ENCODE results near the gene CSRP1. TPM values are rescaled to one million over a fixed set of nuclear protein-coding genes. Genes with fewer than 3 reads are reported as not detected.
"Not testable (repeated sequence)": the region's sequence is repeated elsewhere in the genome, so short reads cannot be mapped to it uniquely, and the experiment has no call there.

Gene CSRP1
- total and polyA plus RNA-seq, 3 experiments from 2014 or later: 65.0 to 67.6 (median 66.9) TPM

DNA sequence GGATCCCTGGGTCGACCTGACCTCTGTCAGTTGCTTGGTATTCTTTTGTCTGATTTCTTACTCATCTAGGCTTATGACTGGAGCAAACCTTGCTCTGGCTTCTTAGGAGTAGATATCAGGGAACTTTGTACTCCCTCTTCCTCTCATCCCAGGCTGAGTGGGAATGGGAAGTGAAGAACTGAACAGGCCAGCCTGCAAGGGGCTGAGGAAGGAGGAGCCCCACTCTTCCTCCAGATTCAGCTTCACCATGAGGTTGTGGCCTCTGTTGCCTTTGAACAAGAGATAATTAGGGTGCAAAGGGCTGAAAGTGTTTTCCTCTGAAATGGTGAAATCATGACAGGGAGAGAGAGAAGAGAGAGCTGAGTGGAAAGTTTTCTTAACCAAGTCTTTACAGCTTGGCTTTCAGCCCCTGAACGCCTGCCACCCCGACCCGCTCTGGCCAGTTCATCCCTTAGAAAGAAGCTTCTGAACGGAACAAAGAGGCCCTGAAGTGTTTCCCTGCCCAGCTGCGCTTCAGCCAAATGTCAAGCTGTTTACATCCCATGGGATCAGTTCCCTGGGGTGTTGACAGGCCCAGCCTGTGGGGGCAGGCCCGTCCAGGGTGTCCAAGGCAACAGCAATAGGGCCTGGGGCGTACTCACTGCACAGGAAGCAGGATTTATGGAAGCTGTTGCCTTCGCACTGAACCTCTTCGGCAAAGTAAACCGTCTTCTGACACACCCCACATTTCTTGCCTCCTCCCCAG, 11.2 kb downstream of the CSRP1 start:
- Histone ChIP-seq H3K4me1 (ENCODE audit: insufficient read depth, low read length) (no peaks in the 10 kb centered on the region), H3K27ac (ENCODE audit: low read depth, low read length) (no peak overlapping the region), H3K4me3 (ENCODE audit: low read length) (no peak overlapping the region), H3K36me3 (ENCODE audit: insufficient read depth, low read length) (peaks cover 6% of the 10 kb centered on the region), H3K27me3 (ENCODE audit: insufficient read depth, low read length, poor library complexity, severe bottlenecking) (no peaks in the 10 kb centered on the region), H3K9me3 (ENCODE audit: low read length) (no peaks in the 10 kb centered on the region)
- DNase-seq: no peak
- Mint-ChIP-seq H3K4me3 (no peak overlapping the region), H3K36me3 (peaks cover 3 to 63% (median 4%) of the 10 kb centered on the region in 3 donors), H3K27ac (peak overlapping the region in 1 of 8 donors; percentile 54), H3K9me3 (no peaks in the 10 kb centered on the region), H3K27me3 (peaks cover 0 to 2% of the 10 kb centered on the region in 2 donors), H3K4me1 (peaks cover 0 to 14% (median 4%) of the 10 kb centered on the region in 3 donors)
- CTCF ChIA-PET: interaction anchor here (1.3 to 3.1 kb wide), 3 partner anchors 11 to 17 kb away, joined by 7 to 15 read pairs (median 13); partner anchors contain the start of gene CSRP1
- POLR2A ChIA-PET: no interaction called here

DNA sequence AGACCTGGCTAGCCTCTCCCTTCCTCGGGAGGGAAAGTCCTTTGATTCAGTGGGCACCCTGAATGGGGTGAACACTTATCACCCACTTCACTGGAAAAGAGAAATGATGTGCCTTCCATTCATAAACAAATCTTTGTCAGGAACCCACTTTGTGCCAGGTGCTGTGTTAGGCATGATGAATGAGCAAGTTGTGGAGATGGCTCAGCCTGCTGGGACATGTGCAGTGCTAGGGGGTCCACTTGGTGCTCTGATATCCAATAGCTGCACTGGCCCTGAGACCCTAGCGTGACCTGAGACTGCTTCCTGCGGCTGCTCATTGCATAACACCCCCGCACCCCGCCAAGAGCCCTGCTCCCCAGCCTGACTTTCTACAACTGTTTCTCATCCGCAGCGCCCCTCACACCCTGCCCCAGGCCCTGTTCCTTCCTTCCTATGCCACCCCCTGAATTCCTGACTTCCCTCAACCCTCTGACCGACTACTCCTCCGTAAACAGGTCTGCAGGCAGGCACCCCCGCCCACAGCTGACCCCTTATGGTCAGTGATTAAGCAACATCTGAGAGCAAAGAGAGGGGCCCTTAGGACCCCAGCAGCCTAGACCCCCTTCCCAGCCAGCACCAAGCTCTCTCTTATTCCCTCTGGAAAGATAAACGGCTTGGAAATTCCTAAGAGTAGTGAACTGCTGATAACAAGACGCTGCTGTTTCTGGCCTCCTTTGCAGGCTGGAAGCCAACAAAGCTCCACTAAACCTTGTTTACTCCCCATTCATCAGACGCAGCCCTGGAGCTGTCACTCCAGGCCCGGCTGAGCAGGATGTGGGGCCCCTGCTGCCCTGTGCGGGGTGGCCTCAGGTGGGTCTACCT, 12.9 kb downstream of the CSRP1 start:
- H3K4me1 ChIP-seq (ENCODE audit: insufficient read depth, low read length): no peaks in the 10 kb centered on the region
- Mint-ChIP-seq H3K4me1 (peaks cover 0 to 5% (median 4%) of the 10 kb centered on the region in 3 donors), H3K9me3 (no peaks in the 10 kb centered on the region), H3K4me3 (no peak overlapping the region), H3K27me3 (no peaks in the 10 kb centered on the region), H3K27ac (no peak overlapping the region), H3K36me3 (peaks cover 3 to 79% (median 7%) of the 10 kb centered on the region in 3 donors)
- H3K27ac ChIP-seq (ENCODE audit: low read depth, low read length): no peak overlapping the region
- no peaks in the 10 kb centered on the region for H3K27me3 ChIP-seq (ENCODE audit: insufficient read depth, low read length, poor library complexity, severe bottlenecking)
- DNase-seq: no peak
- no peaks in the 10 kb centered on the region for H3K9me3 ChIP-seq (ENCODE audit: low read length)
- peaks cover 10% of the 10 kb centered on the region for H3K36me3 ChIP-seq (ENCODE audit: insufficient read depth, low read length)
- no peak overlapping the region for H3K4me3 ChIP-seq (ENCODE audit: low read length)
- ChIA-PET CTCF (interaction anchor here (1.0 to 2.4 kb wide), 3 partner anchors 10 to 19 kb away, joined by 3 to 15 read pairs (median 4); no protein-coding TSS in a partner anchor), POLR2A (no interaction called here)

- H3K36me3 ChIP-seq (ENCODE audit: insufficient read depth, low read length): peaks cover 10% of the 10 kb centered on the region
- CTCF ChIA-PET: interaction anchor here (1.0 to 1.2 kb wide), 2 partner anchors 10 to 11 kb away, joined by 3 to 4 read pairs; no protein-coding TSS in a partner anchor
- Mint-ChIP-seq H3K27ac (peak overlapping the region in 2 of 8 donors; percentile 63 to 72), H3K36me3 (peaks cover 3 to 85% (median 8%) of the 10 kb centered on the region in 3 donors)
- H3K9me3 Mint-ChIP-seq; H3K4me3 ChIP-seq (ENCODE audit: low read length); H3K4me1 ChIP-seq (ENCODE audit: insufficient read depth, low read length); H3K4me1 Mint-ChIP-seq; H3K27ac ChIP-seq (ENCODE audit: low read depth, low read length); H3K27me3 ChIP-seq (ENCODE audit: insufficient read depth, low read length, poor library complexity, severe bottlenecking); POLR2A ChIA-PET; H3K27me3 Mint-ChIP-seq; H3K4me3 Mint-ChIP-seq; H3K9me3 ChIP-seq (ENCODE audit: low read length); DNase-seq: not testable (repeated sequence)
These were observed 13.8 kb downstream of the CSRP1 start for GRCh38 chr1:201493026-201493656.

- Mint-ChIP-seq H3K4me3 (no peak overlapping the region), H3K36me3 (peaks cover 3 to 93% (median 12%) of the 10 kb centered on the region in 3 donors), H3K4me1 (peaks cover 0 to 5% (median 0%) of the 10 kb centered on the region in 3 donors), H3K9me3 (no peaks in the 10 kb centered on the region), H3K27ac (peak overlapping the region in 1 of 8 donors; percentile 53), H3K27me3 (no peaks in the 10 kb centered on the region)
- ChIA-PET CTCF (interaction anchor here (2.9 to 3.0 kb wide), 2 partner anchors 11 to 20 kb away, joined by 11 to 19 read pairs; no protein-coding TSS in a partner anchor), POLR2A (no interaction called here)
- no peaks in the 10 kb centered on the region for H3K27me3 ChIP-seq (ENCODE audit: insufficient read depth, low read length, poor library complexity, severe bottlenecking)
- peaks cover 10% of the 10 kb centered on the region for H3K36me3 ChIP-seq (ENCODE audit: insufficient read depth, low read length)
- no peak overlapping the region for H3K27ac ChIP-seq (ENCODE audit: low read depth, low read length)
- no peaks in the 10 kb centered on the region for H3K9me3 ChIP-seq (ENCODE audit: low read length)
- DNase-seq: no peak
- no peaks in the 10 kb centered on the region for H3K4me1 ChIP-seq (ENCODE audit: insufficient read depth, low read length)
- no peak overlapping the region for H3K4me3 ChIP-seq (ENCODE audit: low read length)
These were observed 14.9 kb downstream of the CSRP1 start for GRCh38 chr1:201491896-201492511.

DNA sequence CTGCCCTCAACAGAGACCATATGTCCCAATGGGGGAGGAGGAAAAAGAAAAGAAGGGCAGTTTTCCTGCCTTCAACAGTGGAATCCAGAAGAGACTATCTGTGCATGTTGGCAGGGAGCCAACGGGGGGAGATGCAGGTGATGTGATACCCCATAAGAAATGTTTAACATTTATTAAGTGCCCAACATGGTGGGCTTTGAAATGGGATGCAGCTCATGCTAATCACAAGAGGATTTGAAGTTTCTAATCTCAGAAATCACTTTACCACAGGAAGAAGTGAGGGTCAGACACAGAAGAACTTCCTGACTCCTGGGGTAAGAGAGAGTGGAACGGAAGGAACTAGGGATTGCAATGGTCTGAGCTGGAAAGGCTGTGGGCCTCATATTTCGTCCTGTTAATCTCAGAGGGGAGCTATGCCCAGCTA, 16.2 kb downstream of the CSRP1 start:
- H3K27ac Mint-ChIP-seq: peak overlapping the region in 2 of 8 donors; percentile 71 to 74
- H3K9me3 Mint-ChIP-seq: no peaks in the 10 kb centered on the region
- Histone ChIP-seq H3K4me1 (ENCODE audit: insufficient read depth, low read length) (no peaks in the 10 kb centered on the region), H3K36me3 (ENCODE audit: insufficient read depth, low read length) (peaks cover 7% of the 10 kb centered on the region), H3K4me3 (ENCODE audit: low read length) (no peak overlapping the region), H3K27me3 (ENCODE audit: insufficient read depth, low read length, poor library complexity, severe bottlenecking) (no peaks in the 10 kb centered on the region), H3K27ac (ENCODE audit: low read depth, low read length) (no peak overlapping the region), H3K9me3 (ENCODE audit: low read length) (no peaks in the 10 kb centered on the region)
- H3K4me3 Mint-ChIP-seq: no peak overlapping the region
- peaks cover 3 to 93% (median 12%) of the 10 kb centered on the region in 3 donors for H3K36me3 Mint-ChIP-seq
- CTCF ChIA-PET: interaction anchor here (0.9 to 3.0 kb wide), 3 partner anchors 9 to 43 kb away, joined by 3 to 19 read pairs (median 11); no protein-coding TSS in a partner anchor
- no peaks in the 10 kb centered on the region for H3K4me1 Mint-ChIP-seq
- POLR2A ChIA-PET: no interaction called here
- H3K27me3 Mint-ChIP-seq: no peaks in the 10 kb centered on the region
- no peak for DNase-seq

DNA sequence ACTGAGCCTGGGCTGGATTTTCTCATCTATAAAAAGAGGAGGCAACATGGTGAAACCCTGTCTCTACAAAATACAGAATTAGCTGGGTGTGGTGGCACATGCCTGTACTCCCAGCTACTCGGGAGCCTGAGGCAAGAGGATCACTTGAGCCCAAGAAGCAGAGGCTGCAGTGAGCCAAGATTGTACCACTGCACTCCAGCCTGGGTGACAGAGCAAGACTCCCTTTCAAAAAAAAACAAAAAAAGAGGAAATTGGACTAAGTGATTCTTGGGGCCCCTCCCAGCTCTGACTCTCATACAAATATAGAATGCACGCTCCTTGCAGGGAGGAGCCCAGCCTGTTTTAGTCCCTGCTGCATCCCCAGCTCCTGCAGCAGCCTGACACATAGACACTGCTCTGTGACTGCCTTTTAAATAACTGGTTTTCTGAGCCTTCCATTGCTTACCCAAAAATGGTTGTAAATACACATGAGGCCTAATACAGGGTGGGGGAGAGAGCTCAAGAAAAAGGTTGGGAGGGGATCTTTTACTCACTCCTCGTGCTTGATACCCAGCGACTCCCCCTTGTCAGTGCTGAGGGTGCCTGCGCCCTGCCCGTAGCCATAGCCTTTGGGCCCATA, 17.2 kb downstream of the CSRP1 start:
- H3K27ac ChIP-seq (ENCODE audit: low read depth, low read length): no peak overlapping the region
- no peaks in the 10 kb centered on the region for H3K27me3 ChIP-seq (ENCODE audit: insufficient read depth, low read length, poor library complexity, severe bottlenecking)
- H3K4me3 Mint-ChIP-seq: no peak overlapping the region
- CTCF ChIA-PET: interaction anchor here (0.9 to 3.0 kb wide), 4 partner anchors 8 to 42 kb away, joined by 3 to 19 read pairs (median 7); partner anchors contain the start of gene CSRP1
- H3K27me3 Mint-ChIP-seq: no peaks in the 10 kb centered on the region
- H3K36me3 ChIP-seq (ENCODE audit: insufficient read depth, low read length): peaks cover 5% of the 10 kb centered on the region
- no peaks in the 10 kb centered on the region for H3K4me1 ChIP-seq (ENCODE audit: insufficient read depth, low read length)
- no peaks in the 10 kb centered on the region for H3K9me3 ChIP-seq (ENCODE audit: low read length)
- H3K27ac Mint-ChIP-seq: peak overlapping the region in 1 of 8 donors; percentile 74
- H3K4me3 ChIP-seq (ENCODE audit: low read length): no peak overlapping the region
- POLR2A ChIA-PET: no interaction called here
- DNase-seq: no peak
- no peaks in the 10 kb centered on the region for H3K9me3 Mint-ChIP-seq
- peaks cover 2 to 92% (median 14%) of the 10 kb centered on the region in 3 donors for H3K36me3 Mint-ChIP-seq
- H3K4me1 Mint-ChIP-seq: no peaks in the 10 kb centered on the region
